Measurements from ENCODE around the gene CABP7. TPM values are rescaled to one million over a fixed set of nuclear protein-coding genes. Genes with fewer than 3 reads are reported as not detected.

CABP7 gene
- total and polyA plus RNA-seq, 2 of the 8 experiments (the other 6 are each of a cell fraction or from before 2014, with no cell fraction given) = 0.20 to 0.36 TPM

GRCh38 chr22:29695129-29695926 is 24.5 kb upstream of the CABP7 start:
- Histone ChIP-seq H4K91ac (replicated peaks; ENCODE audit: insufficient read length, low read length) (no peak overlapping the region), H2AFZ (ENCODE audit: low read length) (no peak overlapping the region), H3K9me3 (ENCODE audit: insufficient read depth in 2 of 2, low read depth in 1 of 2, low read length in 1 of 2) (no peaks in the 10 kb centered on the region), H2BK15ac (ENCODE audit: low read length) (no peak overlapping the region), H3K36me3 (ENCODE audit: control insufficient read depth in 2 of 4, insufficient read depth in 4 of 4, low read length in 3 of 4) (no peaks in the 10 kb centered on the region; a peak in 1 of 8 replicates), H4K20me1 (replicated peaks in 1 of 2; ENCODE audit: control insufficient read depth in 1 of 2, insufficient read depth in 2 of 2, low read length in 2 of 2) (peaks cover under 1 to 3% of the 10 kb centered on the region in 2 experiments), H3K4me3 (ENCODE audit: extremely low read depth in 1 of 4, insufficient read depth in 2 of 4, low read depth in 3 of 4, low read length in 4 of 4) (no peak overlapping the region), H3K18ac (ENCODE audit: extremely low read depth, low read length) (no peak overlapping the region), H4K8ac (ENCODE audit: extremely low read depth, insufficient read depth, low read length) (no peak overlapping the region), H2BK12ac (ENCODE audit: low read depth, low read length) (no peak overlapping the region), H2BK5ac (ENCODE audit: low read depth, low read length) (no peak overlapping the region), H3K79me1 (ENCODE audit: low read depth, low read length) (no peaks in the 10 kb centered on the region; the same call in 1 of the 2 replicates), H2AK5ac (ENCODE audit: low read depth, low read length) (no peak overlapping the region), H3K4me1 (replicated peaks in 1 of 4; ENCODE audit: control insufficient read depth in 3 of 4, insufficient read depth in 4 of 4, low read length in 3 of 4) (peaks cover 10 to 27% (median 19%) of the 10 kb centered on the region in 4 experiments), H3K14ac (ENCODE audit: insufficient read length) (no peak overlapping the region), H3K56ac (replicated peaks; ENCODE audit: insufficient read length, low read depth, low read length) (no peak overlapping the region), H3K79me2 (ENCODE audit: control insufficient read depth in 1 of 2, insufficient read depth in 2 of 2, low read length in 2 of 2) (no peaks in the 10 kb centered on the region), H3K27ac (ENCODE audit: low read depth, low read length) (no peak overlapping the region), H2BK120ac (replicated peaks; ENCODE audit: low read depth, low read length) (no peak overlapping the region), H3K23me2 (ENCODE audit: low read depth, low read length) (no peaks in the 10 kb centered on the region), H3K4ac (replicated peaks; ENCODE audit: insufficient read length, low read depth, low read length) (no peak overlapping the region), H3K9ac (replicated peaks in 1 of 4; ENCODE audit: extremely low read depth in 1 of 4, low read depth in 3 of 4, low read length in 3 of 4) (no peak overlapping the region), H3K23ac (ENCODE audit: insufficient read length) (no peak overlapping the region), H4K5ac (ENCODE audit: insufficient read length, low read depth, low read length) (no peak overlapping the region), H3K27me3 (replicated peaks in 1 of 4; ENCODE audit: control insufficient read depth in 3 of 4, extremely low read depth in 1 of 4, insufficient read depth in 3 of 4, low read length in 3 of 4) (peaks cover 0 to under 1% (median 0%) of the 10 kb centered on the region in 4 experiments; a peak in 3 of 7 replicates), H3K4me2 (ENCODE audit: insufficient read depth in 1 of 2, low read depth in 2 of 2, low read length in 2 of 2) (no peak overlapping the region), H2BK20ac (ENCODE audit: low read length) (no peak overlapping the region)
- no peak for TF ChIP-seq CREB1 (IDR thresholded peaks at IDR 0.05)
- no peak for TF ChIP-seq YY1 (IDR thresholded peaks at IDR 0.05; ENCODE audit: low read depth, low read length)
- TF ChIP-seq E2F6 (IDR thresholded peaks at IDR 0.05) = no peak
- TF ChIP-seq TCF12 (IDR thresholded peaks at IDR 0.05; ENCODE audit: low read depth, low read length) = no peak
- no peak for FAIRE-seq
- whole genome bisulfite sequencing, 2 experiments (ENCODE audit: extremely low coverage in 1 of 2, insufficient coverage in 1 of 2, insufficient read length in 1 of 2, insufficient replicate concordance in 2 of 2, low coverage in 1 of 2, low lambda C conversion rate in 2 of 2, missing lambda C conversion rate in 1 of 2) = 96% methylated on average over 33 of the region's 33 CpGs; no CpG with 5 or more reads in 1 of the 2 experiments
- DNase-seq (ENCODE audit: low read depth in 1 of 2, low spot score in 2 of 2) = no peak
- ChIA-PET CTCF (ENCODE audit: partially characterized antibody) (interaction anchor here (0.9 to 1.6 kb wide), 9 partner anchors 8 to 309 kb away, joined by 3 to 5 read pairs (median 3); no protein-coding TSS in a partner anchor), POLR2A (ENCODE audit: partially characterized antibody) (no interaction called here)

Measured in H1 (cell line).